Stimulated activated CD4-positive, alpha-beta T cell treated with anti-CD3 and anti-CD28 coated beads, Interleukin-2, amount 100 ng/mL, for 48 hours (primary cell): Measurements from ENCODE around the gene MVD.

Experiments used
- DNase-seq, 2 donors: peaks; one replicate each; pipeline ENCODE4 v3.0.0-alpha.2; 2020

Gene MVD

DNA sequence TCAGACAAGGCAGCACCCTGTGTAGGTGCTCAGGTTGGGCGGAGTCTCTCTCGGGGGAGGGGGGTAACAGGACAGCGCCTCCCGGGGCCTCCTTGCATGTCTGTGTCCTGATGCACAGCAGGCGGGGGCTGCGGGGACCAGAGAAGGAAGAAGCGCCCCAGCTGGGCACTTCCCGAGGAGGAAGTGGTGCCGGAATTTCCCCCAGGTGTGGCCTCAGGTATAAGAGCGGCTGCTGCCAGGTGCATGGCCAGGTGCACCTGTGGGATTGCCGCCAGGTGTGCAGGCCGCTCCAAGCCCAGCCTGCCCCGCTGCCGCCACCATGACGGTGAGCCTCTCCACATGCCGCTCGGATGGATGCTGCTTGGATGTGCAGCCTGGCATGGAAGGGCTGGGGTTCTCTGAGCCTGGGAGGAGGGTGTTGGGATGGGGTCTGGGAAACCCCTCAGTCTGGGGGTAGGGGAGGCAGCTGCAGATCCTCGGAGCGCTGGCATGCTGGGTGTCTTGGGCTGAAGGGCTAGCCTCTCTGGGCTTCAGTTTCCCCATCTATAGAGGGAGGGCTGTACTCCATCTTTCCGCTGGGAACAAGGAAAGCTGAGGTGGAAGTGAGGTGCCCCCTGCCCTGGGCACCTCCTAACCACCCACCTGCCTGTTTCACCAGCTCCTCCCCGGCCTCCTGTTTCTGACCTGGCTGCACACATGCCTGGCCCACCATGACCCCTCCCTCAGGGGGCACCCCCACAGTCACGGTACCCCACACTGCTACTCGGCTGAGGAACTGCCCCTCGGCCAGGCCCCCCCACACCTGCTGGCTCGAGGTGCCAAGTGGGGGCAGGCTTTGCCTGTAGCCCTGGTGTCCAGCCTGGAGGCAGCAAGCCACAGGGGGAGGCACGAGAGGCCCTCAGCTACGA, 24.3 kb downstream of the MVD start, which contains the start of gene IL17C:
TSS of gene IL17C (plus strand) at position 250 of the 908 bp plus-strand sequence. CDS start at position 320, 70 bp downstream.
- no peak for DNase-seq

DNA sequence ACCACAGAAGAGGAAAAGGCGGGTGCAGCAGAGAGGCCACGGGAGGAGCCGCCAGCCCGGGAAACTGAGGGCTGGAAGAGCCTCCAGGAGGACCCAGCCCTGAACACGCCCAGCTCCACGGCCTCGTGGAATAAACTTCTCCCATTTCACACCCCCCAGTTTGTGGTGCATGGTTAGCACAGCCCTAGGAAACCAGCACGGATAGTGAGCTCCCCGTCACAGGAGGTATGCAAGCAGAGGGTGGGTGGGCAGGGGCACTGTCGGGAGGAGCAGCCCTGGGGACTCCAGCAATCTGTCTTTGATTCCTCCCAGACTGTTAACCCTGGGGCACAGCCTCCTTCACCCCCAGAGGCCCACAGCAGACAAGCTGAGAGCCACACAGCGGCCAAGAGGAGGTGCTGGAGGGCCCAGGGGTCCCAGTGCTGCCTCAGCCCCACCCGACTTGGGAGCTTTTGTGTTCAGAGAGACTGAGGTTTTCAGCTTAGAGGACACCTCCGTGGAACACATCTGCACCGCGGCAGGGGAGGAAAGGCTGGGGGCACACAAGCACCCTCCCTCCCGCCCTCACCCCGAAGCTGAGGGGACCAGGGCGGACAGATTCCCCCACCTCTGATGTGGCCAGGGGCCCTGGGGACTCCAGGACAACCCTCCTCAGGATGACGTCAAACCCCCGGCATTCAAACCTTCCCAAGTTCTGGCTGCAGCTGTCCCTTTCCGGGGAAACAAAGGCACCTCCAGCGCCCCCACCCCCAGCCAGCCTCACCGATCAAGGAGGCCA, 26.2 kb downstream of the MVD start:
- DNase-seq = no peak

DNA sequence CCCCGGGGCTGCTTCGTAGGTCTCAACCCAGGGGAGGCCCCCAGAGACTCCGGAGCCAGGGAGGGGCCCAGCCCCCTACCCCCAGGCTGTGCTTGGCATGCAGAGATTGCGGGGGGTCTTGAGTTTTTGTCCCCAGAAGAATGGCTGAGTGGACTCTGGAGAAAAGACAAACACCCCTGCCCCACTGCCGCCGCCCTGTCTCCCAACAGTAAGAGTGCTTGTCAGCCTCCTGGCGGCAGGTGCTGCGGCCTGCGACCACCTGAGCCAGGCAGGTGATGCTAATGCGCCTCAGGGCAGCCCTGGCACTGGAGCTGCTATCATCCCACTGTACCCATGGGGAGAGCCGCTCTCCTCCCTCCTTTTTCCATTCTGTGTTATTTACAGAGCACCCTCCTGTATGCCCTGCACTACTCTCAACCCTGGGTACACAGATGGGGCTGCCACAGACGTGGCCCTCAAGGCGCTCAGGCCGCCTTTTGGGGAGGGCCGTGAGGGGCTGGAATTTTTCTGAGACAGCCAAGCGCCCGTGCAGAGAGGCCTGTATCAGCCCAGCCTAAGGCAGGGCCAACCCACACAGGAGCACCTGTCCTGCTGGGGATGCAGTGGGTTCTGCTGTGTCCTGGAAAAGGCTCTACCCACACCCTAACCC, 27.1 kb downstream of the MVD start:
- no peak for DNase-seq

DNA sequence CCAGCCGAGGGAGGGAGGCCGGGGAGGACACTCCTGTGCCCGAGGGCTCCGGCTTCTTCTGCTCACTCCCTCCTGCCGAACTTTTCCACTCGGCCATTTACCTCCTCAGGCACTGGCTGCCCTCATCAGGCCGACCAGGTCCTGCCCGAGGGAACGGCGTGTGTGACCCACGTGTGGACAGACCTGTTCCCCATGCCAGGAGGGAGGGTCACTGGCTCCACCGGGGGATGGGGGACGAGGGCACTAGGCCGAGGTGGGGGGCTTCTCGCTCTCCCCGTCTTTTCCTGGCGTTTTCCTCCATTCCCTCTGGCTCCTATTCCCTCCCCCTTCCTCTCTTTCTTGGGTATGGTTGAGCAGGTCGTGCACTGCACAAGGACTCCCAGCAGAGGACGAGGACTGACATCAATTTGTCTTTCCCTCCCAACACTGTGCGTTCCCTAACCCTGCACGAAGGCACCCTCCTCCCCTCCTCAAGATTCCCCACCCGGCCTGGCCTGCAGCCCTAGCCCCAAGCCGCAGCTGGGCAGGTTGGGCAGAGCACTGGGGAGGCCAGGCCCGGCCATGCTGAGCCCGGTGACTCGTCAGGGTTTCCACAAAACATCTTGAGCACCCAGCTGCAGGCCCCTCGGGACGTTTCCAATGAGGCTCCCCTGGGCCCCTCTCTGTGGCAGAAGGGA, 27.8 kb downstream of the MVD start:
- no peak for DNase-seq

DNA sequence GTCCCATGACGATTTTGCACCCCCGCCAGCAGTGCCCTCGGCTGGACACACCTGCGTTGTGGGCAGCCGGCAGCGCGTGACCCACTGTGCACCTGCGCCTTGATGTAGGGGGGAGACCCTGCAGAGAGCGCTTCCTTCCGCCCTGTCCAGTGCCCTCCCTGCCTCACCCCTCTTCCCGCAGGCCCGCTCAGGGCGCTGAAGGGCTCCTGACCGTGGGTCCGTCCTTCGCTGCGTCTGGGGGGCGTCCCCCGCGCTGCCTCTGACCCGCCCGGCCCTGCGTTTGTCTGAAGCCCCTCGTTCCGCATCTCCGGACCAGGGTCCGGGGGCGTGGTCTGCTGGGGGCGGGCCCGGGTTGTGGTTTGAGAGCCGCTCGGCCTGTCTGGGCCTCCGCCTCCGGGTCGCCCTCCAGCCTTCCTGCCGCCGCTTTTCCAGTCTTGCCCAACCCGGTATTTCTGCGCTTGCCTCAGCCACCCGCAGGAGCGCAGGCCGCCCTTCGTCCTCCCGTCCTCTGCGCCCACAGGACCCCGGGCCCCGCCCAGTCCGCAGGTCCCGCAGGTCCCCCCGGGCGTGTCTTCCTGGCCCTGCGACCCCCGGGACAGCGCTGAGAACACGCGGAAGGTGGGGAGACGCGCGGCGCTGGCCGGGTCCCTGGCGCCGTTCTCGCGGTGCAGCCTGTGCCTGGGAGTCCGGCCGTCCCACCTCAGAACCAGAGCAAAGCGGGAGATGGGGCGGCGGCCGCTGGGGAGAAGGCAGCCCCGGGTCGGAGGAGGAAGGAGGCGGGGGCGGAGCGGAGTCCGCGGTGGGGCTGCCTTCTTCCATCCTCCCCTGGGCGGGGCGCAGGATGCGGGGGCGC, 28.5 kb downstream of the MVD start:
- peak in 1 of 2 donors; percentile 35 for DNase-seq

DNA sequence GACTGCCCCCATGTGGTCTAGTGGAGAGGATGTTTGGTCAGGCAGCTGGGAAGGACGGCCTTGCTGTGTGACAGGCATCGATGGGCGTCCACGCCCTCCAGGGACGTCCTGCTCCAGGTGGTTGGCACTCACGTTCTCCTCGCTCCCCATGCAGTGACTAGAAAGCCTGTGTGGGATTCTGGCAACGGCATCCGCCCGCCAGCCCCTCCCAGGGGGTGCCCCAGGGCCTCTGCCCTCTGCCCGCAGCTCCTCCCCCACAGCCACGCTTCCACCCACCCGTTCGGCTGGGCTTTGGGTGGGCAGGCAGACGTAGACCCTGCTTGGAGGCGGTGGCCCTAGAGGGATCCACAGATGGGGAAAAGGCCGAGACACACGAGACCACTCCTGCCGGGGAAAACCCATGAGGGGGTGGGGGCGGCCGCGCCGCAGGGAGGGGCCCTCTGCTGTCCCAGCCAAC, 29.2 kb downstream of the MVD start:
- DNase-seq = peak in 1 of 2 donors; percentile 32

DNA sequence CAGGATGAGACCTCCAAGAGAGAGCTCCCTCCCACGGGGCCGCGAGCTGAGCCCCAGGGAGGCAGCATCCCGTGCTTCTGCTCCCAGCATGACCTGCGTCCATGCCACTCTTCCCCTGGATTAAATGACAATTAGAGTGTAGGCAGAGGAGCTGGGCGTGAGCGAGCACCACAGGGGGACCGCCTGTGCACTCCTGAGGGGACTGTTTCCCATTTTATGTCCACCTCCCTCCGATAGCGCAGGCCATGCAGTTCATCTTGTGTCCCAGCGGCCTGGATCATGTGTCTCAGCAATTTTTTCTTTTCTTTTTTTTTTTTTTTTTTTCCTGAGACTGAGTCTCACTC, 30.3 kb downstream of the MVD start:
- no peak for DNase-seq

DNA sequence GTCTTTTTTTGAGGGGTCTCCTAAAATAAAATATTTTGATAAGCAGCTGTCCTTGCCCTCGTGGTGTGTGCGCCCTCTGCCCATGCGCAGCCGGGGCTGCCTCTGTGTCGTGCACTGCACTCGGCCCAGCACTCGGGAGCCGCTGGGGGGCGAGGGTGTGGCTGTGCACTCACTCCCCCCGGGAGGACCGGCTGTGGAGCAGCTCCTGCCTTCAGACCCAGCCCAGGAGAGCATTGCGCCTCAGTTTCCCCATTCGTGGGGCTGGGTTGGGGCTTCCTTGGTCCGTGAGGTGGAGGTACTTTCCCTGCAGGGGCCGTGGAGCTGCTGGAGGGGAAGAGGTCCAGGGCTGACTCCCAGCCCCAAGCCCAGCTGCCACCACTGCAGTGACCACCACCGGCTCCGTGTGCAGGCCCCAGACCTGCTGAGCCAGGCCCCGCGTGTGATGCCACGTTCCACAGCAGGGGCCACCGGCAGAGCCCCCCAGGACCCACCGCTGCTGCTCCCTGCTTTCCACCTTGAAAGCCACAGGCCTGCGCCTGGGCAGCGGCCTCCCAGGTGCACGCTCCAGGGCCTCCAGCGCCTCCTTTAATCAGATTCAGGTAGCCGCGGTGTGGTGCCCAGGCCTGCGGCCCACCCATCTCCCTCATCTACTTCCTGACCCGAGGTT, 30.8 kb downstream of the MVD start:
- no peak for DNase-seq

DNA sequence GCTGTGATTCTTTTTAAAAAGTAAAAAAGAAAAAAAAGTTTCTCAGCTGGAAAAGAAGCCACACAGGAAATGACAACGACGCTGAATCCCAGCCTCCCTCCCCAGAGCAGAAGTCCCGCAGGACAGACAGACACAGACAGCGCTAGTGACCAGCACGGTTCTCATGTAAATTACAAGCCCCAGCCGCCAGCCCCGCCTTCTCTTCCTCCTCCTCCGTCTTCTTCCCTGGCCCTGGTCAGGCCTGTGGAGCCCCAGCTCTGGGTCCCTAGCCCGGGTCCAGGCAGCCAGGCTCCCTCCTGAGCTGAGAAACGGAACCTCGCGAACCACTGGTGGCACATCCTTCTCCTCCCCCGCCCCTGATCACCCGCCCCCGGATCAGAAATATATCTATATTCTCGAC, 31.5 kb downstream of the MVD start:
- no peak for DNase-seq

DNA sequence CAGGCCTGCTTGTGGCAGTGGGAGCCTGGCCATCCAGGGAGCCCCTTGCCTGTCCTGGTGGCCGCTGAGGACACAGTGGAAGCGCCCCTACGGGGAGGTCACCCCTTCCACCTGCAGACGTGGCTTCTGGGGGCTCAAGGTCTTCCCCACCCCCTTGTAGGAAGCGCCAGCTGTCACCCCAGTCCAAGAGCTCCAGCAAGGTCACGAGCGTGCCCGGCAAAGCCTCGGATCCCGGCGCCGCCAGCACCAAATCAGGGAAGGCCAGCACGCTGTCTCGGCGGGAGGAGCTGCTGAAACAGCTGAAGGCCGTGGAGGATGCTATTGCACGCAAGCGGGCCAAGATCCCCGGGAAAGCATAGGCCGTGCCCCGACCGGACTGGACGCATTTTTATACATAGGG, 31.9 kb downstream of the MVD start:
- DNase-seq = no peak

DNA sequence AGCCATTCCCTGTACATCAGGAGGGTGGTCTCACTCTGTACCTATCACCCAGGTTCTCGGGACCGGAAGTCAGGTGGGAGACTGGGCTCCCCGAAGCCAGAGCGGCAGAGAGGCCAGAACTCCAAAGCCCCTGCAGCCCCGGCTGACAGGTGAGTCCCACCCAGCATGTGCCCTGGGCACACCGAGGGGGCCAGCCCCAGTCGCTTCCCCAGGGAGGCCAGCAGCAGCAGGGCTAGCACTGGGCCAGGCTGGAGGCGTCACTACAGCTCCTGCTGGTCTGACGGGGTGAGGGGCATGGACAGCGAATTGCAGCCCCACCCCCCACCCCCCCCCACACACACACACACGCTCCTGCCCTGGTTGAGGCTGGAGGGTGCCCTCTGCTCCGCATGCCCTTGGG, 32.5 kb downstream of the MVD start:
- DNase-seq = no peak

DNA sequence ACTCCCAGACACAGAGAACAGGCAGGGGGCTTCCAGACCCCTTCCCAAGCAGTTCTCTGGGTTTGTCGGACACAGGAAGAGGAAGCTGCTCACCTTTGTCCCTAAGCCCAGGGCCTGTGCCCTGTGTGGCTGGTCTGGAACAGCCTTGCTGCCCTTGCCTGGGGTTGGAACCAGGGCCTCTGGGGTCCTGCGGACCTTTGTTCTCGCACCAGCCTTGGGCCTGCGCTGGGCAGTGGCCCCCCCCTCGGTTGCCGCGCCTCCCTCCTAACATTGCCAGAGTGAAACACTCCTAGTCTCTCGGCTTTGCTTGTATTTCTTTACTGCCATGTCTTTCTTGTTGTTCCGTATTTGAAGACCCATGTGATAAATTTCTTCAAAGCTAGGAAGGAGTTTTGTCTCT, 33.1 kb downstream of the MVD start:
- DNase-seq = no peak

DNA sequence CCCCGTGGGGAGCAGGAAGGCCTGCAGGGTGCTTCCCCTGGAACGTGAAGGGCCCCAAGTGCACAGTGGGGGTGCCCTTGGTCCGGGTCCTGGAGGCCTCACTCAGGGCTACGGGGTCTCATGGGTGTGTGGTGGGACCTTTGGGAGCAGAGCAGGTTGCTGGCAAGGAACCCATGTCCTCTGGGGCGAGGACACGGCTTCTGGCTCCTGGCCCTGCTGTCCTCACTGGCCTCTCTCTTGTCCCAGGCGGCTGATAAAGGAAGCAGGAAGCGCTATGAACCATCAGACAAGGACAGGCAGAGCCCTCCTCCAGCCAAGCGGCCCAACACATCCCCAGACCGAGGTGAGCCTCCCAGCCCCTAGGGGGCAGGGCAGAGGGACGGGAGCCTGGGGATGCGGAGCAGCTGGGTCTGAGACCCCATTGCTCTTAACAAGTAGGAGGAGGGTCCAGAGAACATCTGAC, 34.3 kb downstream of the MVD start:
- no peak for DNase-seq

DNA sequence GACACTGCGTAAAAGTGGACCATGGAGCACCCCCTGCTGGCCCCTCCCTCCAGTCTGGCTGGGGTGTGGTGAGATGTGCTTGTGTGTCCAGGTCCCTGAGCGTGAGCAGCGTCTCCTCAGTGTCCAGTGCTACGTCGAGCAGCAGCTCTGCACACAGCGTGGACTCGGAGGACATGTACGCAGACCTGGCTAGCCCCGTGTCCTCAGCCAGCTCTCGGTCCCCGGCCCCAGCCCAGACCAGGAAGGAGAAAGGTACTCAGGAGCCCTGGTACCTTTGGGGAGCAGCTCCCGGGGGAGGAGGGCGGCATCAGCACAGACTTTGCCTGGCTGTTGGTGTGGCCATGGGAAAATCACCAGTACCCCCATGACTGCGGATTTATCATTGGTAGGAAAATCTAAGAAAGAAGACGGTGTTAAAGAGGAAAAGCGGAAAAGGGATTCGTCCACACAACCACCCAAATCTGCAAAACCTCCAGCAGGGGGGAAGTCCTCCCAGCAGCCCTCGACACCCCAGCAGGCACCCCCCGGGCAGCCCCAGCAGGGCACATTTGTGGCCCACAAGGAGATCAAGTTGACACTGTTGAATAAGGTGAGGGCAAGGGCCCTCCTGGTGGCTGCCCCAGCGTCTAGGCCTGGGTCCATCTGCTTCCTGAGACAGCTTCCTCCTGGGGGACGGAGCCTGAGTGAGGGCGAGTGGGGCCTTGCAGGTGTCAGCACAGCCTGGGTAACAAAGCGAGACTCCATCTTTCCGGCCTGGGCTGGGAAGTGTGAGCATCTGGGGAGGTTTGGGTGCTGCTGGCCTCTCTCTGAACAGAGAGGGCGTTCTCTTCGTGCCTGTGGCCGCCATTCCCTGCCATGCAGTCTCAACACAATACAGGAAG, 35.1 kb downstream of the MVD start:
- no peak for DNase-seq

DNA sequence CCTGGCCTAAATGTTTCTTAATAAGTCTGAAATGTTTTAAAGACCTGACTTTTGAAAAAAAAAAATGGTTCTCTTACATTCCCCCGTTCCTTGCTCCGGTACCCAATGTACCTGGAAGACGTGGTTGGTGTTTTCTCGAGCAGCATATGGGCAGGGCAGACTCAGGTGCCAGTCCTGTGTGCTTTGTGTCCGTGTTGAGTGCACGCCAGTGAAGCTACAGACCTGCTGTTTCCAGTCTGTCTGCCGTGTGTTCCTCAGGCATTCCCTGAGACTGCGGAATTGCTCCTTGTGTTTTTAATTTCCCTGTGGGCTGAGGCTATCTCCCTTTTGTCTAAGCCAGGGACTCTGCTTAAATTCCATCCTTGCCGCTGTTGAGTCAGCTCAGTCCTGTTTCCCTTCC, 36.2 kb downstream of the MVD start:
- no peak for DNase-seq

DNA sequence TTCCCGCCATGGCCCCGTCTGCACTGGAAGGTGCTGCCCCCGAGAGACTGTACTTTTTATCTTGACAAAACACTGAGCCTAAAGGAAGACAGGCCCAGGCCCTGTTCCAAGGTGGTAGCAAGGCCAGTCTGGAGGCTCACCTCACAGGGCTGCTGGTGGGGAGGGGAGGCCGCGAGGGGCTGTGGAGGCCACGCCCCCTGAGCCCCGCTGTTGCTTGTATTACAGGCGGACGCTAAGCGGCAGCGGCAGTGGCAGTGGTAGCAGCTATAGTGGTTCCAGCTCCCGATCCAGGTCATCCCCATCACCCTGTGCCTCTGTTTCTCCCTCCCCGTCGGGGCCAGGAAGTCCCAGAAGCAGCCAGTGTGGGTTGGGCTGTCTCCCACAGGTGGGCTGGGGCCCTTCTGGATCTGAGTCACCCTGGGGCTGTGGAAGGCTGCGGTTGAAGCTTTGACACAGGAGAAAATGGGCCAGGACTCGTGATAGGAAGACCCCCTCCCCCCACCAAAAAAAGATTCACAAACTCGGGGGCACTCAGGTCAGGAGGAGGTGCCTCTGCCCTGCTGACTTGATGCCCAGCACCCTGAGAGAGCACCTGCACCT, 37.8 kb downstream of the MVD start:
- DNase-seq = no peak

DNA sequence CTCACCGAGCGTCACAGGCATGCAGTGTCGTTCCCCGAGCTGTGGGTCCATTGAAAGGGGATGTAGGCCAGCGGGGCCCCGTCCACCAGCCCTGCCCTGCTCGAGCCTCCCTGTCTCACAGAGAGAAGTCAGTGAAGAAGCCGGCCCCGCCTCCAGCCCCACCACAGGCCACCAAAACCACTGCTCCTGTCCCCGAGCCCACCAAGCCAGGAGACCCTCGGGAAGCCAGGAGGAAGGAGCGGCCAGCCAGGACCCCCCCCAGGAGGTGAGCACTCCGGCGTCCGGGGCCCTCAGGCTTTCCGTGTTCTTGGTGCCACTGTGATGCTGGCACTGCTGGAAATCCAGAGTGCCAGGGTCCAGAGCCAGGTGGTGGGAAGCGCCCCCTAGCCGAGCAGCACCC, 38.4 kb downstream of the MVD start:
- DNase-seq = no peak

DNA sequence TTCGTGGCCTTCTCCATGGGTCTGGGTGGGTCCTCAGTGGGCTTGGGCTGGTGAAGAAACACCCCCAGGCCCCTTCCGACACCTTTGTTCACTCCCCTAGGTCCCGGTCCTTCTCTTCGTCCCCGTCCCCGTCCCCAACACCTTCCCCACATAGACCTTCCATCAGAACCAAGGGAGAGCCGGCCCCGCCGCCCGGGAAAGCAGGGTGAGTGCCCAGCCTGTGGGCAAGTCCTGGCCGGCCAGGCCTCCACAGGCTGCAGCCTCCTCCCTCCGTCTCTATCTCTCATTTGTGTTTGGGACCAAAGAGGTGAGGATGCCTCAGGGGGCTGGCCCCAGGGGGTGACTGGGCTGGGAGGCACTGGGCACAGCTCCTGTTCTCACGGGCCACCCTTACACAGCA, 39.0 kb downstream of the MVD start:
- no peak for DNase-seq

DNA sequence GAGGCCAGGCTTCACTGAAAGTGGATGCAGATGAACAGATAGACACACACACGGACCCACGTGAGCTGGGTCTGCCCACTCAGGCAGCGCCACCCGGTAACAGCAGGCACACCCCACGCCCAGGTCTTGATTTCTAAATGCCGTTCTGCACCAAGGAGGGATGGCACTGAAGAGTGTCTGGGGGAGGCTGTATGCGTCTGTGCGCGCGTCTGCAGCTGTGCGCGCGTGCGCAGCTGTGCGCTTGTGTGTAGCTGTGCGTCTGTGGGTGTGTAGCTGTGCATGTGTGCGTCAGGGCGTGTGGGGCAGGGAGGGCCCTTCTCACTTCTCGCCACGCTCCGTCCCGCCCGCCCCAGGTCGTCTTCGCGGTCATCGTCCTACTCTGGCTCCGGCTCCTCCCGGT, 40.0 kb downstream of the MVD start:
- no peak for DNase-seq

DNA sequence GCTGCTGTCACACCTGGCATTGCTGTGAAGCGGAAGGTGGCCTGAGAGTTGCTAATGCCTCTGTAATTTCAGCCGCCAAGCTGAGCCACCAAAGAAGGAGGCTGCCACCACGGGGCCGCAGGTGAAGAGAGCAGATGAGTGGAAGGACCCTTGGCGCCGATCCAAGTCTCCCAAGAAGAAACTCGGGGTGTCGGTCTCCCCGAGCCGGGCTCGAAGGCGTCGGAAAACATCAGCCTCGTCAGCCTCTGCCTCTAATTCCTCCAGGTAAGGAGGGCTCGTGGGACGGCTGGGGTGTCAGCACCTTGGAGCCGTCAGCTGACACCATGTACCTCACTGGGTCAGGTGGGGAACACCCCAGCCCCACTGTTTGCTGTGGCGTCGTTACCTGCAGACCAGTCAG, 40.8 kb downstream of the MVD start:
- DNase-seq = no peak
